GM19438 (cell line): ENCODE results near the gene TOX4.
"Not testable (repeated sequence)": the region's sequence is repeated elsewhere in the genome, so short reads cannot be mapped to it uniquely, and the experiment has no call there.

Source experiments
- ATAC-seq: cut with Tn5 transposase; IDR thresholded peaks from one replicate; pipeline ENCODE4 v1.9.1; 2021; ENCODE audit warnings: low read depth; ENCODE audit not compliant: unreplicated experiment

Gene TOX4

DNA sequence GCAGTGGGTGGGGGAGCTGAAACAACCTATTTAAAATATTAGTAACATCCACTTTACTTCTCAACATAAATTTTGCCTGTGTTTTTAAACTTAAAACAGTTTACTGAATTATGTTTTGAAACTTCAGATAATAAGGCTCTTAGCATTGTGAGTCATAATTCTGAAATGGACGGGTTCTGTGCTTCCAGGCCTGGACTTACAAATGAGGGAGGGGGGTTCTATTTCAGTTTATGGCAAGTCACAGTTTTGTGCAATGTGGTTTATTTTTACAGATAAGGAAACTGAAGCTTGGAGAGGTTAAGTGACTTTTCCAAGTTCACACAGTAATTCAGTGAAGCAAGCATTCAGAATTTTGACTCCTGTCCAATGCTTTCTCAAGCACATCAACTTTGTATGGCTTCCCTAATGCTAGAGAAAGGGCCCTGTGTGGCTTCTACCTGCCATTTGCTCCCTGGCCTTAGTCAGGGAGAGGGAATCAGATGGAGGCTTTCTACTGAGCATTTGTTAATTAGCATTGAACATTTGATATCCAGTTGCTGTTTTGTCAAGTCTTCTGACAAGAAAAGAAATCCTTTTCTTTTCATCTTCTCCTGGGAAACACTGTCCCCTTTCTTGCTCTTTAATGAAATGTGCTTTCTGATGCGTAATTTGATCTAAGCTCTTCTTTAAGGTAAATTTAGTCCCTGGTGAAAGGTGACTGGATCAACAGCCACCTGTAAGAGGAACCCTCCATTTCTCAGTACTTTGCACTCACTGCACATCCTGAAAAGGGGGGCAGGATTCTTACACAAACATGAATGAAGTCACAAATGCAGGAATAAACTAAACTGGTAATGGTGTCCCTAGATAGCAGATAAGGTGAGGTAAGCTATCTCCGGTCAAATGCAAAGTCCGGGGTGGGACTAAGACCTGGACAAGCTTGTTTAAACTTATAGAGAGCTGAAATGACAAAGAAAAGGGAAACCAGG, 51.7 kb downstream of the TOX4 start:
- ATAC-seq = no peak

DNA sequence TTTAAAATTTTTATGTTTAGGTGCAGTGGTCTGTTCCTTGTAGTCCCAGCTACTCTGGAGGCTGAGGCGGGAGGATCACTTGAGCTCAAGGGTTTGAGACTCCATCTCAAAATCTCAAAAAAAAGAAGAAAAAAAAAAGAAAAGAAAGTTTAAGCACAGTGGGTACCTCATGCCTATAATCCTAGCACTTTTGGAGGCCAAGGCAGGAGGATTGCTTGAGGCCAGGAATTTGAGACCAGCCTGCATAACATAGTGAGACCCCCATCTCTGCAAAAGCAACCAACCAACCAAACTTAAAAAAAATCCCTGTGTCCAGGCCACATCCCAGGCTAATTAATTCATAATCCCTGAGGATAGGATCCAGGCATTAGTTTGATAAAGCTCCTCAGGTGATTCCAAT, 52.5 kb downstream of the TOX4 start:
- no peak for ATAC-seq

DNA sequence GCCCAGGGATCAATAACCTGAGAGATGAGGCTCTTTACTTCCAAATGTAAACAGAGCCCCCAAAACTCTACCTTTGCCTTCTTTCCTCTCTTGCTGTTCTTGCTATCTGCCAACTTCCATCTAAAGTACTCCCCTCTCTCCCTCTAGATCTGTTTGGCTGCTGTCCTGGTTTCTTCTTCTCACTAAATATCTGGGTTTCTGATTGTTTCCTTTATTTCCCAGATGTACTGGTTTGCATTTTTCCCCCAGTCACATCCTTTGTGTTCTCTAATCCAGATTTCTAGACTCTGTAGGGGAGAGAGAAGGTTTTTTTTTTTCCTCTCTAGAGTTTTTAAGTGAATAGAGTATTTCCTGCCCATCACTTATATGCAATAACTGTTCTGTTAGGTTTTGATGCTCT, 56.3 kb downstream of the TOX4 start:
- no peak for ATAC-seq

DNA sequence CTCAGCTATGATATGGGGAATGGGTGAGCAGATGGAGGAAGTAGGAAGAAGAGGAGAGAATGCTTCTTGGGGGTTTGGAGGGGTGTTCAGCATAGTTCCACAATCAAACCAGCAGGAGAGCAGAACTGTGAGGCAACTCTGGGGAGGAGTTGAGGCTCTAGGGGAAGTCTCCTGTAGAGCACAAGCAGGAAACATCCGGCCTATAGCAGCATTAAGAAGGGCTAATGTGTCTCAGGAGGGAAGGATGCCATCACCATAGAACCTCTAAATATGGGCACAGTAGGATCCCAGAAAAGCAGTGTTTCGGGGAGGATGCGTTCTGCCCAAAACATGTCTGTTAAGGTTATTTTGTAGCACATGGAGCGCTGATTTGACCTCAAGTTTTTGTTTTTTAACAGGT, 57.6 kb downstream of the TOX4 start:
- no peak for ATAC-seq

DNA sequence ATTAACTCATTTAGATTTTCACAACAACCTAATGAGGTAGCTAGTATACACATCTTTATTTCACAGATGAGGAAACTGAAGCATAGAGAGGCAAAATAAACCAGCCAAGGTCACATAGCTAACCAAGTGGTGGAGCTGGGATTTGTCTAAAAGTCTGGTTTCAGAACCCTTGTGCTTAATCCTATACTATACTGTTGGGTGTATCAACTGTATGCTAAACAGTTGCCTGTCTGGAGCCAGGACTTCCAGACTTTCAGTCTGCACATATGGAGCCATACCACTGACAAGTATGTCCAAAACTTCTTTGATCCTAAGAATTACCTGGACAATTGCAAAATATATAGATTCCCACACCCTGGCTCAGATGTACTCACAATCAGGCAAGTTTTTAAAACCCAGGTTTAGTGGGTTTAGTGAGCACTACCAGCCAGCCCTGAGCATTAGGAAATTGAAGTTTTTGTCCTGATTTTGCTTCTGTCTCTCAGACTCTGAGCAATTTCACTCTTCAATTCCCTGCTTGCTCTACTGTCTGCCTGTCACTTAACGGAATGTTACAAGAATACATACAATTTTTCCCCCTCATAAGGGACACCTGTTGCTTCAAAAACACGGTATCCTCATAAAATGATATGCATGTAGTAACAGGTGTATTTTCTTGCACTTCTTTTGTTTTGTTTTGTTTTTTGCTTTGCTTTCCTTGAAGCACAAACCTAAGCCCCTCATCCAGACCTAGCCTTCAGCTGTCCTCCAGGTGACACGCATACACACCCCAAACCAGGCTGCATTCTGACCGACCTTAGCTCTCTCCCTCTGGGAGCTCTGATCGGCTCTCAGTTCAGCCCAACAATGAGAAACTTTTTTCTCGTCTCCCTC, 58.8 kb downstream of the TOX4 start:
- no peak for ATAC-seq

DNA sequence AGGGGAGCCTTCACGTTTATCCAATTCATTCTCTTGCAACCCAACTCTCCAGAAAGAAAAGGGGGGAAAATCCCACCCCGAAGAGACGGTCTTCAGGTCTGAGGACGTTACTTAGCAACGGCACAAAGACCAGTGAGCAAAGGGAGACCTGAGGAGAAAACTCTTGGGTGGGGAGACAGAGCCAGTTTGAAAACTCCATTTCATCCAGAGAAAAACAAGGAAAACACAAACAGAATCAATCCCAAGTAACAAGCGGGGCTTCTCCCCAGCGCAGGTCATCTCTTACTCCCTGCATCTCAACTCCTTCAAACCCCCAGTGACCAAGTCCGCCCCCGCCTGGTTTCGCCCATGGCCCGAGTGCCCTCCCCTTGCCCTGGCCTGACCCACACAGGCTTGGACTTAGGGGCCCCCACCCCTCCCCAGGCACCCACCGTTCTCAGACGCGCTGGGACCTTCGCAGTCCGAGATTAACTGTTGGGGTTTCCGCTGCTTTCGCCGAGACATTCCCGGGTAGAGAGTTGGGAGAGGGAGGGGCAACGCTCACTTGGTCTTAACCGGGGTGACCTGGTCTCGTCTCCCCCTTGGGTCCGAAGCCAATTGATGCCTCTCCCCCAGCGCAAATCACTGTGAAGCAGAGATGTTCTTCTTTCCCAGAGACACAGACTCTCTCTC, 59.6 kb downstream of the TOX4 start:
- no peak for ATAC-seq

DNA sequence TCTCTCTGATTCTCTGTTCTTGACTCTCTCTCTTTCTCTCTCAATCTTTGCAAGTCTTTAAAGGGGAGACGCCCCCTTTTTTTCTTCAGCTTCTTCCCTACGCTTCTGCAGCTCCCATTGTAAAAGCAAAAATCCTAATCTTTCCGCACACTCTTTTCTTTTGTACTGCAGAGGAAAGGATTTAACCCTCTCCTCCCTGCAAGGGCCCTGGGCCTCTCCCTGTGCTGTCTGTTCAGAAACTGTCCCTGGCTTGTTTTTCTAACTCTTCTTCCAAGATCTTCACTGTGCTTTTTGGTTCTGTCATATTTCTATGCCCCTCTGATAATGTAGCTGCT, 60.1 kb downstream of the TOX4 start:
- no peak for ATAC-seq

DNA sequence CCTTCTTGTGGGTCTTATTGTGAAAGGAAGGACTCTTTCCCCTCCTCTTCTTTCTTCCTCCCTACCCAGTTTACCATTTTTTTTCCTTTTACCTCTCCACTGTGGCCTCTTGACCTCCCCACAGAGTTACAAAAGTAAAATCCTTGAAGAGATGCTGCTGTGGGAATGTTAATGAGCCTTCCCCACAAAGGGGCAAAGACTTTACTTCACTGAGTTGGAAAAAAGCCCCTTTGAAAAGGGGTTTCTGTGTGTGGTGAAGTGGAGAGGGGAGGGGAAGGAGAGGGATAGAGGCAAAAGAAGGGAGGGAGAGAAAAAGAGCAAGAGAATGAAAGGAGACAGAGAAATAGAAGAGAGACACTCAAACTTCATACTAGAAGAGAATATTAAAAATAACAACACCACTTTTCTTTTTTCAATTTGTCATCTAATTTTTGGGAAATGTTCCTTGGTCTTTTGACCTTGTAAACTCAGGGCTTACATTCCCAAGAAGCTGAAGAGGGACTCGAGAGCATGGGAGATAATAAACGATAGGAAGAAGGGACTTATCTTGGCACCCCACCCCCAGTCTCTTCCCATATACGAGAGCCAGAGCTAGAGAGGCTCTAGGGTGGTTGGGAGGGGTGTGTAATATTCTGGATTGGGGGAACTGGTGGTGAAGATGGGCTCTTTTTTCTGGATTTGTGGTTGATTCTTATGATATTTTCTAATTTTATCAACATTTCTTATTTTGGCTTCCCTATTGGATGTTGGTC, 62.4 kb downstream of the TOX4 start:
- no peak for ATAC-seq

DNA sequence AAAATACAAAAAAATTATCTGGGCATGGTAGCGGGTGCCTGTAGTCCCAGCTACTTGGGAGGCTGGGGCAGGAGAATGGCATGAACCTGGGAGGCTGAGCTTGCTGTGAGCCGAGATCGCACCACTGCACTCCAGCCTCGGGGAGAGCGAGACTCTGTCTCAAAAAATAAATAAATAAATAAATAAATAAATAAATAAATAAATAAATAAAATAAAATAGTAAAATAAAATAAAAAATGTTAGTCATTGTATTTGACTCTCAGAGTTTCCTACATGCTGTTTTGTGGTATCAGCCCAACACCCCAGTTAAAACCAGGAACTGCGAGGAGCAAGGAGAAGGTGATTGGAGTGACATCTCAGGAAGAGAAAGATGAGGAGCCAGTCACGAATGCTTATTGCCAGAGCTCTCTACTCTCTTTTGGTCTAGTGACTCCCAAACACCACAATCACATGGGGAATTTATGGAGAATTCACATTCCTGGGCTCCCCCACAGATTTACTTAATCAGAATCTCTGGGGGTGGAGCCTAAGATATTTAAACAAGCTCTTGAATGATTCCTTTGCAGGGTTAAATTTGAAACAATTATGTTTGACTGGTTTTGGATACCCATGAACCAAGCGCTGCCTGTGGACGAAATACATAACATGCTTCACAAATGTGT, 64.5 kb downstream of the TOX4 start:
- no peak for ATAC-seq

DNA sequence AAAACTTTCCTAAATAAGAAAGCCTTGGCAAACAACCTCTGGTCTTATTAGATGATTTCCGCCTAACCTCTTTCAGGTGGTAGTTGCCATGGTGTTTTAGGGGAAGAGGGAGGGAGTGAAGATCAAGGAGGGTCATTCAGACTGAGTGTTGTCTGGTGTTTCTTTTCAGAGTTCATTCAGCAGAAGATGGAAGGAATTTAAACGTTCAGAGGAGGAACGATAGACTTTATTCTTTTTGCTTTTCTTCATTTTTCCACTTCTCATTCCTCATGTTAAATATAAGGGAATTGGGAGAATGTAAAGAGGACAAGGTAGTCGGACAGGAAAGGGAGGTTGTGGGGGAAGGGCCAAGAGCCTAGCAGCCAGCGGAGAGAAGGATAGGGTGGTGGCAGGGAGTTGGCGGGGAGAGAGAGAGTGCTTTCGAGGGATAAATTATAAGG, 66.5 kb downstream of the TOX4 start:
- ATAC-seq = no peak

DNA sequence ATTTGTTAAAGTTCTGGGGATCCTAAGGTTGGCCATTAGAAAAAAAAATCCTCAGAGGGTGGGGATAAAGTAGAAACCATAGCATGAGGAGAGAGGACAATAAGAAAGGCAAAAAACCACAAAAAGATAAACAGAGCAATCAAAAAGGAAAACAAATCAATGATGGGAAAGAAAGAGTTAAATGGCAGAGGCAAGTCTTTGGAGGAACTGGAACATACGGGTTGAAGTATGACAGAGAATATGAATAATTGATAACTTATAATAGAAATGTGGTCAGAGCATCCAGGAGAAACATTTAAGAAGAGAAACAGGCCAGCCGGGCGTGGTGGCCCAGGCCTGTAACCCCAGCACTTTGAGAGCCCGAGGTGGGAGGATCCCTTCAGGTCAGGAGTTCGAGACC, 67.0 kb downstream of the TOX4 start:
- ATAC-seq = no peak

DNA sequence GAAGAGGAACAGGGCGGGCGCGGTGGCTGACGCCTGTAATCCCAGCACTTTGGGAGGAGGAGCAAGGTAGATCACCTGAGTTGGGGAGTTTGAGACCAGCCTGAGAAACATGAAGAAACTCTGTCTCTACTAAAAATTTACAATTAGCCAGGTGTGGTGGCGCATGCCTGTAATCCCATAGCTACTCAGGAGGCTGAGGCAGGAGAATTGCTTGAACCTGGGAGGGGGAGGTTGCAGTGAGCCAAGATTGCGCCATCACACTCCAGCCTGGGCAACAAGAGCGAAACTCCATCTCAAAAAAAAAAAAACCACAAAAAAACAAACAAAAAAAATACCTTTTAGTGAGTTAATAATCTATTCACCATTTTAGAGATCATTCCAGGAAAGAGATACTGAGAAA, 67.6 kb downstream of the TOX4 start:
- ATAC-seq = not testable (repeated sequence)
